ENCODE results near the gene NDE1.
A peak's percentile ranks its signal among the peaks of the same experiment; 100 is the strongest.
"Not testable (repeated sequence)": the region's sequence is repeated elsewhere in the genome, so short reads cannot be mapped to it uniquely, and the experiment has no call there.

Gene NDE1

DNA sequence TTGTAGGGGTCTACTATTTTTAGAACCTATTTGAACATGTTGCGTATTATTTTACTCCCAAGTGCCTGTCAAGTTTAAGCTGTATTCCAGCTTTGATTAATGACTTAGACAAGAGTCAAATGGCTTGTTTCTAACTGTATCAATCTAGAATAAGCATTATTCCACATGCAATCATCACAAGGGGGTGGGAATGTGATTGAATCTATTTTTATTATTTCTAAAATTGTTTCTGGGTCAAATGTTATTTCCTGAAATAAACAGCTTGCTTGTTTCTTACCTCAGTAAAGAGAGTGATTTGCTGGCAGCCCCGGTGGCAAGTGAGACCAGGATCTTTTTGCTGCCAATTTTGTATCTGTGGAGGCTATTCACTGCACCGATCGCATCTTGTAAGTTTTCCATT is 28.6 kb upstream of the NDE1 start:
- DNase-seq: no peak

DNA sequence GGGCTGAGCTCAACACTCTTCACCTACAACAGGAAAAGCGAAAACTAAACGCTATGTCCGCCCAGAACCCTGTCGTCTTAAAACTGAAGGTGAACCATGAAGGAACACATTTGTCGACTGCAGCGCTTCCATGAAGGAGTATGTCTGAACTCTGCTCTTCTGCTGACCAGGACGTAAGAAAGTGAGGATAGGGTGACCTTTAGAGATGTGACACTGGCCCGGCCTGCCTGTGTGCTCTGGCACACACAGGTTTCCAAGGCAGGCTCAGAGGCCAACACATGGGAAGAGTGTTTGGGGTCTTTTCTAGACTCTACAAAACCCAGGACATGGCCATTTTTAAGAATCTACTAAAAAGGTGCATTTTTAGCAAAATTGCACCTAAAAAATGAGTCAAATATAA is 28.2 kb upstream of the NDE1 start:
- no peak for DNase-seq

DNA sequence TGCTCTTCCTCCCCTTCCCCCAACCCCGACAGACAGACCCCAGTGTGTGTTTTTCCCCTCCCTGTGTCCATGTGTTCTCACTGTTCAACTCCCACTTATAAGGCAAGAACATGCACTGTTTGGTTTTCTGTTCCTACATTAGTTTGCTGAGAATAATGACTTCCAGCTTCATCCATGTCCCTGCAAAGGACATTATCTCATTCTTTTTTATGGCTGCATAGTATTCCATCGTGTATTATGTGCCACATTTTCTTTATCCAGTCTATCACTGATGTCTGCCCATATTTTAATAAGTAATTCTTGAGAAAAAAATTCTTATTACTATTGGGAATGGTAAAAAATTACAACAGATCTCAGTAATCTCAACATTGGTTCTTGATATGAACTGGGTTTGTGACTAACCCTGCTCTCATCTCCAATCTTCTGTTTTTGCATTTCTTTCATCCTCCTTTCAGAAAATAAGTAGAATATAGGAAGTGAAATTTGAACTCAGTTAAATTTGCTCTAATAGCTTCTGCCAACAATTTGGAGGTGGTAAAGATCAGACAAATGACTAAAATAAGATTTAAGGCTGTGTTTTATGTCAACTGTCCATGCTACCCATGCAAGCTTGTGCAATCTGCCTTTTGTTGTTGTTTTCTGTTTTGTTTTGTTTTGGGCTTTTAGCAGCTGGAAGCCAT is 18.2 kb upstream of the NDE1 start:
- DNase-seq: no peak

DNA sequence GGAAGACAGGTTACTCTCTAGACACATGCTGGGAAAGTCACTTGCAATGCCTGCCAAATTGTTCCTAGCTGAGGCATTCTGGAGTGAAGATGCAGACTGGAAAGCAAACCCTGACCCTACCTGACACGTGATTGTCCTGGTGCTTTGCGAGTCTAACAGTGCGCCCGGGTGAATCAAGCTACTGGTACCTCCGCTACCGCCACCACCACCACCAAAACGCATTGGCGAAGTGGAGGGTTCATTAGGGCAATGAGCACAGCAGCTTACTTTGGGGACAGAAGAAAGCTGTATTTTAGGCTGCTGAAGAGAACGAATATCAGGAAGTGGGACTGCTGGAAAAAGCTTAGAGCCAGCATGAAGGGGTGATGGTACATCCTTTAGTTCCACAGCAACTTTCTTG is 14.1 kb upstream of the NDE1 start:
- no peak for DNase-seq

DNA sequence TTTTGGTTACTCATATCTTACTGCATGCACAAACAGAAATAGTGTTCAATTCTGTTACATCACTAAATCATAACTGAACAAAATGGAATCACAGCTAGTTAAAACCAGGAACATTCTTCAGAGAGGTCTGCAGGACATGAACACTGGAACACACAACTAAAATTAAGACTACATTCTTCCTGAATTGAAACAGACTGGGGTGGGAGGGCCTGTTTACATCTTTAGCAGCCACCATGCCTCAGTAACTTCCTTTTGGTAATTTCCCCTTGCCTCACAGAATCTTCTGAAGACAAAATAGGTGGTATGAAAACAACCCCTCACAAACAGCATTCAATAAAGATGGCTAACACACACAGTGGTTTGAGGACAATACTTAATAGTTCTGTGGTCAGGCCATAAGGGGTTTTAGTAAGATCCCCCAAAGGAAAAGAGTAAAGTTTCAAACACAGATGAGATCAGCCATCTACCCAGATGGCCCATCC is 13.6 kb upstream of the NDE1 start:
- DNase-seq: no peak

DNA sequence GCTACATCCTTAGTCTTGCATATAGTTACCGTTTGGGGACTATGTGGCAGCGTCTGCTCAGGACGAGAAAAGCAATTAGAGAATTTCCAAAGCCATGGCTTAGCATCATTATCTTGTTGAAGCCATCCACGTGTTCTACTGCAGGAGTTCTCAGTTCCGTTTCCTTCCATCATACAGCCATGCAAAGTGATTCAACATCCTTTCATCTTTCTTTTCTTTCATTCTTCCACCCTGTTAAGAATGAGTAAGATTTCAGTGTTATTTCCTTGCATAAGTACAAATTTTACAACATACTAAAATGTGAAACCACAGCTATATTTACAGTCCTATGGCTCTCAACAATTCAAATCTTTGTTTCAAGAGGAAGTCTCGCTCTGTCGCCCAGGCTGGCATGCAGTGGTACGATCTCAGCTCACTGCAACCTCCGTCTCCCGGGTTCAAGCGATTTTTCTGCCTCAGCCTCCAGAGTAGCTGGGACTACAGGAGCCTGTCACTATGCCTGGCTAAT is 10.9 kb upstream of the NDE1 start:
- DNase-seq: peak; percentile 23

DNA sequence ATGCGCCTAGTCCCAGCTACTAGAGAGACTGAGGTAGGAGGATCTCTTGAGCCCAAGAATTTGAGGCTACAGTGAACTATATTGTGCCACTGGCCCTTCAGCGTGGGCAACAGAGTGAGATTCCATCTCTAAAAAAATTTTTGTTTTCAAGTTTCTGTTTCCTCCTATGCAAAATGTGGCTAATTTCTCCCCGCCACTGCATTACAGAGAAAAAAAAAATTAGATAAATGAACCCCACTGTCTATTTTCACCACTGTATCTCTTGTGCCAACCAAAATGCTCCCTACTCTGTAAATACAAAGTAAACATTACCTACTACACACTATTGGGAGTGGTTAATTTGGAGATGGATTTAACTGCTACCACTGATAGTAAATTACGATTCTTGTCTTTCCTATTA is 9.1 kb upstream of the NDE1 start:
- DNase-seq: no peak

DNA sequence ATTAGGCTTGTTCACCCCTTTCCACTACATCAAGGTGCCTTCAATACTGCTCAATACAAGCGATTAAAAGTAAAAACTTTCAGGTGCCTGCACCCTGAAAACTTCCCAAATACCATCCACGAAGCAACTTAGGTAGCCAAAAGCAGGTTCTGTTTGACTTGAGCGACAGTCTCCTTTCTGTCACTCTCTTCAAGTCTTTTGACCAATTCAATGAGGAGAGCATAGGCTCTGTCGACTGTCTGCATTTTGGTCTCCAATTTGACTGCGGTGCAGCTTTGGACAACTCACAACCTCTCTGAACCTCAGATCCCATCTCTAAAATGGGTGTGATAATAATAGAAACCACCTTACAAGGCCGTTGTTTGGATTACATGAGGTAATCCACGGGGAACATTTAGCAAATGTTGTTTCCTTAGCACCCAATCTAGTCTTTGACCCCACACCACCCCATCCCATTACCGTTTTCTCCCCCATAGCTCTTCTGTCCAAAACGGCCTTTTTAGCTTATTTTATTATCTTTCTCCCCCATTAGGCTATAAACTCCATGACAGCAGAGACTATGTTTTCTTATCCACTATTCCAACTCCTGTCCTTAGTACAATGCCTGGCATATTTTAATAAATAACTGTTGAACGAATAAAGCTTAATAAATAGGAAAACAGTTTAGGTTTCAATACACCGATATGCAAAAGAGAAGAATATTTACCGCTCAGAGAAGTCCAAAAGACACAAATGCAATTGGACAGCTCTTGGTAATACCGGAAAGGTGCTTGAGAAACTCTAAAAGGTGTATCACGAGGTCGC is 8.1 kb upstream of the NDE1 start:
- DNase-seq: no peak

DNA sequence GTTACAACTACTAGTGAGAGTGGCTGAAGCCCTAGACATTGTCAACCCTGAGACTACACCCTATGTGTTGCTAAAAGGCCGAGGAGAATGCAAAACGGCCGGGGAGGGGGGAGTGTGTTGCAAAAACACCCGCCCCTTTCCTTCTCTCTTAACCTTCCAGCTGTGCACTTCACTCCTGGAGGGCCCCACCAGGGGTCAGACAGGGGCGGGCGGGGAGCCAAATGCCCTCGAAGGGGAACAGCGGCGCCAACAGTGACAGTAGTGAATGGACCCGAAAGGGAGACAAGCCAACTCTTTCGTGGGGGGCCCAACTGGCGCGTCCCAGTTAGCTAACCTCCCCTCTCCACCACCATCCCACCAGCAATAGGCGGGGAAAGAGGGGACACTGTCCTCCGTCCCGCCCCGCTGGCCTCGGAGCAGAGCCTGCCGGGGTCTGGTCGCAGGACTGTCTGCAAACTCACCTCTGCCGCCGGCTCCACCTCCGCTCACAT is 7.4 kb upstream of the NDE1 start:
- peak; percentile 89 for DNase-seq

DNA sequence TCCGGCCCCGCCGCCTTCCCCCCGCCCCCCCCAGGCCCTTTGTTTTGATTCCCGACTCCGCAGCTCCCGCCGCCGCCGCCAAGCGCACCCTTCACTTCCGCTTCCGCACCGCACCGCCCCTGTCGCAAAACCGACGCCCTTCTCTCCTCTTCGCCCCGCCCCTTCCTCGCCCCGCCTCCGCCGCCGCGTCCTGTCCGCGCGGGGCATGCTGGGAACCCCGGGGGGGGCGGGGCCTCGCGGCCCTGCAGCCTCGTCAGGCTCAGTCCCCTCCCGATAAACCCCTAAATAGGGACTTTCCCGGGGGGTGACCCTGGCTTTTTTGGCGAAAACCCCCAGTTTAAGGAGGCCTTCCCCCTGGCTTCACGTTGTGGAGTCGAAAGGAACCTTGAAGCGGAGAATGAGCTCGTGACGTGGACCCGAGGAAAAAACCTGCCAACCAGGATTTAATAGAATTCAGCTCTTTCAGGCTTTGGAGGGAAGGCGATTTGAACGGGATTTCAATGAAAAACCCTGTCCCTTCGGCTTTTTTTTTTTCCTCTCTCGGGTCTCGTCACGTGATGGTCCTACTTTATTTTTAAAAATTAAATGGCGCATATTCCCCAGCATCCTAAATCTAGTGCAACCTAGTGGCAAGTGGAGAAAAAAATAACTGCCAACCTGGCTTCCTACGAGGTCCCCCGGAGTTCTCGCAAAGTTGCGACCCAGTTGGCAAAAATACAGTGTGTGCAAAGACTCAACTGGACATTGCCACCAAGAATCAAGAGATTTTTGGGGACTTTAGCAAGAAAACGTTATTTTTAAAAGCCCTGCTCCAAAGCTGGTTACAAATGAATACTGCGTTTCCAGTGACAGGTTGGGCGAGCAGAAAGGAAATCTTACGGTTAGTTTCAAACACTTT is 6.7 kb upstream of the NDE1 start, which contains the start of gene MARF1:
Gene MARF1 (minus strand): TSS at position 107 of the 898 bp plus-strand sequence. CDS start 3,921 bp downstream, outside the sequence.
- DNase-seq: peak; percentile 98

DNA sequence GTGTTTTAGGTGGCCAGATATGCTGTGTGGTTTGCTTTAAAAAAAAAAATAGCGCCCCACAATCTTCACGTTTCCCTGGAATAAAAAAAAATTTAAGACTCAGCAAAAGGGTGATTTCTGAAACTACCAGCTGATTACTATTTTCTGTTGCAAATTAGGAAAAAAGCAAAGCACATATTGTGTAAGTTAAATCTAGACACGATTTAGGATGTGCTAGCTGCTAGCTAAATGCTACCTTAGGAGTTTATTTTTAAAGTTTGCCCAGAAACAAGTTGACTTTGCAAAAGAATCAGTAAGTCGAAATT is 6.1 kb upstream of the NDE1 start:
- no peak for DNase-seq

DNA sequence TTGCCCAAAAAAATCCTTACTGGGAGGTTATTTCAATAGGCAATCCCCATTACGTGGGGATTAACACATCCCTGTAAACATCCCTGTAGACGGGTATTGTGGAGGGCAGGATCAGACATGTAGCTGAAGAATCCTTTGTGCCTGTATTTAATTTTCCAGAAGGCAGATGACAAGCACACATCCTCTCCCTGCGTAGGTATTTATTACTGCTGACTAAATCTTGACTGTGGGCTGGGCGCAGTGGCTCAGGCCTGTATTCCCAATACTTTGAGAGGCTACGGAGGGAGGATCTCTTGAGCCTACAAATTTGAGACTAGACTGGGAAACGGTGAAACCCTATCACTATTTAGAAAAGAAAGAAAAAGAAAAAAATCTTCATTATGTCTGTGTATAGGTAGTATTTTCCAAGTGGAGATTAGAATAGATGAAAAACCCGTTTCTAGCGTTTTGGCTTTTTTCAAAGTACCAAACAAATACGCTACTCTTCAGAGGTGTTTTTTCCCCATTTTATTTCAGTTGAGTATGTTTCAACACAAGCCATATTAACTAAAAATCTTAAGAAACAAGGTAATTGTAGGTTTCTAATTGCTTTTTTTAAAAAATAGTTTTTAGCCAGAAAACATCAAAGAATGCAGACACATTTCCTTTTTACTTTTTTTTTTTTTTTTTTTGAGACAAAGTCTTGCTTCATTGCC is 5.6 kb upstream of the NDE1 start:
- no peak for DNase-seq

DNA sequence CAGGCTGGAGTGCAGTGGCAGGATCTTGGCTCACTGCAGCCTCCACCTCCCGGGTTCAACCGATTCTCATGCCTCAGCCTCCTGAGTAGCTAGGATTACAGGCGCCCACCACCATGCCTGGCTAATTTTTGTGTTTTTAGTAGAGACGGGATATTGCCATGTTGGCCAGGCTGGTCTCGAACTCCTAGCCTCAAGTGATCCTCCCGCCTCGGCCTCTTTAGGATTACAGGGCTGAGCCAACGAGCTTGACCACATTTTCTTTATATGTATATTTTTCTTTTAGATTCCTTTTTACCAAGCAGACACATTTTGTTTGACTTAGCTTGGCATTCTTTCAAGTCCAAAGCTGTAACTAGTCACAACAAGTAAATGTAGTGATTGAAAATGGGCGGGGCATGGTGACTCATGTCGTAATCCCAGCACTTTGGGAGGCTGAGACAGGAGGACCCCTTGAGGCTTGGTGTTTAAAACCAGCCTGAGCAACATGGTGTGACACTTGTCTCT is 5.0 kb upstream of the NDE1 start:
- peak; percentile 60 for DNase-seq

DNA sequence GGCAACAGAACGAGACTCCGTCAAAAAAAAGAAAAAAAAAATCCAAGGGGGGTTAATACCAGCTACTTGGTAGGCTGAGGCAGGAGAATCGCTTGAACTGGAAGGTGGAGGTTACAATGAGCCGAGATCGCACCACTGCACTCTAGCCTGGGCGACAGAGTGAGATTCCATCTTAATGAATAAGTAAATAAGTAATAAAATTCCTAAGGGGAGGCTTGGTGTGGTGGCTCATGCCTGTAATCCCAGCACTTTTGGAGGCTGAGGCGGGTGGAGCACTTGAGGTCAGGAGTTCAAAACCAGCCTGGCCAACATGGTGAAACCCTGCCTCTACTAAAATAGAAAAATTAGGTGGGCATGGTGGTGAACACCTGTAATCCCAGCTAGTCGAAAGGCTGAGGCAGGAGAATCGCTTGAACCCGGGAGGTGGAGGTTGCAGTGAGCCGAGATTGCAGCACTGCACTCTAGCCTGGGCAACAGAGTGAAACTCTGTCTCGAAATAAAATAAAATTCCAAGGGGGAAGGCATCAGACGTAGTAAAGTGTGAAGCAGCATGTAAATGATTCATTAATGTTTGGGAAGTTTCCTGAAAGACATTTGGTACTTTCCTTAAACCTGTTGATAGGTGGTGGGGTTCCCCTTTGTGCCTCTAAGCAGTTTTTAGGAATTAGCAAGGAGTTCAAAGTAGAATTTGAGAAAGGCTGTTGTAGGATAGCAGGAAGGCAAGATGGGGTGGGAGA is 3.3 kb upstream of the NDE1 start:
- DNase-seq: not testable (repeated sequence)

DNA sequence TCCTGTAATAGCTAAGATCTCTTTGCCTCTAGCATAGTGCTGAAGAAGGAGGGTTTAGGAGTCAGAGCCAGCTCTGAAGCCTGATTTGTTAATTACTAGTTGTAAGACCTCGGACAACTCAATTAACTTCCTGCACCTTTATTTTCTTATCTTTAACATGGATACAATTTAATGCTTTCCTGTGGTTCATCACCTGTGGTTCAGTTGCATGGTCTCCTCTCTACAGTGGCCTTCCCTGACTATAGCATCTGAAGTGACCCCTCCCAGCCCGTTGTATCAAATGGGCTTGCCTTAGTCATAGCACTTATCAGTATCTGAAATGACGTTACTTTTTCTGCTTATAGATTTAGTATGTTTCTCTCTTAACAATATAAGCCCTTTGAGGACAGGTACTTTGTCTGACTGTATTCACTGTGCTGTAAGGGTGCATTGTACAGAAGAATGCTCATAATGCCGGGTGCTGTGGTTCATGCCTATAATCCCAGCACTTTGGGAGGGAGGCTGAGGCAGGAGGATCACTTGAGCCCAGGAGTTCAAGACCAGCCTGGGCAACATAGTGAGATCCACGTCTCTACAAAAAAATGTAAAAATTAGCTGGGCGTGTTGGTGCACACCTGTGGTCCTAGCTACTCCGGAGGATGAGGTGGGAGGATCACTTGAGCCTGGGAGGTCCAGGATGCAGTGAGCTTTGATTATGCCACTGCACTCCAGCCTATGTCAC is 2.6 kb upstream of the NDE1 start:
- DNase-seq: no peak

DNA sequence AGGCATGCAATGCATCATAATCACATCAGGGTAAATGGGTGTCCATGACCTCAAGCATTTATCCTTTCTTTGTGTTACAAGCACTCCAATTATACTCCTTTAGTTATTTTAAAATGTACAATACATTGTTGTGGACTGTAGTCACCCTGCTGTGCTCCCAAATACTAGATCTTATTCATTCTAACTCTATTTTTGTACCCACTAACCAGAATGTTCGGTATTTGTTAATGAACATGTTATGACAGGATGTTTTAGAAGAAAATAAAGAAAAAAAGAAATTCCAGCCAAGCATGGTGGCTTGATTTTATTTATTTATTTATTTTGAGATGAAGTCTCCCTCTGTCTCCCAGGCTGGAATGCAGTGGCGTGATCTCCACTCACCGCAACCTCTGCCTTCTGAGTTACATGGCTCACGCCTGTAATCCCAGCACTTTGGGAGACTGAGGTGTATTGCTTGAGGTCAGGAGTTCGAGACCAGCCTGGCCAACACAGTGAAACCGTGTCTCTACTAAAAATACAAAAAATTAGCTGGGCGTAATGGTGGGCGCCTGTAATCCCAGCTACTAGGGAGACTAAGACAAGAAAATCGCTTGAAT is 1.8 kb upstream of the NDE1 start:
- no peak for DNase-seq

DNA sequence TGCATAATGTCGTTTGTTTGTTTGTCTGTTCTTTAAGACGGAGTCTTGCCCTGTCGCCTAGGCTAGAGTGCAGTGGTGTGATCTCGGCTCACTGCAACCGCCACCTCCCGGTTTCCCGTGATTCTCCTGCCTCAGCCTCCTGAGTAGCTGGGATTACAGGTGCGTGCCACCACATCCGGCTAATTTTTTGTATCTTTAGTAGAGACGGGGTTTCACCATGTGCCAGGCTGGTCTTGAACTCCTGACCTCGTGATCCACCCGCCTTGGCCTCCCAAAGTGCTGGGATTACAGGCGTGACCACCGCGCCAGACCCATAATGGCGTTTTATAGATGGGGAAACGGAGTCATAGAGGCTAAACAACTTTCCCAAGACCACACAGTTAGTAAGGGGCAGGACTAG is 734 bp upstream of the NDE1 start:
- not testable (repeated sequence) for DNase-seq

DNA sequence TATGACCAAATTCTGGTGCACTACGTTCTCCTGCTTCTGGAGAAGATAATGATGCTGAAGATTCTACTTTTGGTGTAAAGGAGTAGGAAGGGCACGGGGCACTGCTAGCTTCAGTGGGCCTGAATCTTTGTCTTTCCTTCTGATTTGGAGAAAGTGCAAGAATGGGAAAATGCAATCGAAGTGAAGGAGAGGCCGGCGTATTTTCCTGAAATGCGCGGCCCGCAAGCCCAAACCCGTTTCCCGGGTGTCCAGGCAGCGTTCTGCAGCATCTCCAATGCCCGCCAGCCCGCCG is 372 bp upstream of the NDE1 start:
- no peak for DNase-seq

DNA sequence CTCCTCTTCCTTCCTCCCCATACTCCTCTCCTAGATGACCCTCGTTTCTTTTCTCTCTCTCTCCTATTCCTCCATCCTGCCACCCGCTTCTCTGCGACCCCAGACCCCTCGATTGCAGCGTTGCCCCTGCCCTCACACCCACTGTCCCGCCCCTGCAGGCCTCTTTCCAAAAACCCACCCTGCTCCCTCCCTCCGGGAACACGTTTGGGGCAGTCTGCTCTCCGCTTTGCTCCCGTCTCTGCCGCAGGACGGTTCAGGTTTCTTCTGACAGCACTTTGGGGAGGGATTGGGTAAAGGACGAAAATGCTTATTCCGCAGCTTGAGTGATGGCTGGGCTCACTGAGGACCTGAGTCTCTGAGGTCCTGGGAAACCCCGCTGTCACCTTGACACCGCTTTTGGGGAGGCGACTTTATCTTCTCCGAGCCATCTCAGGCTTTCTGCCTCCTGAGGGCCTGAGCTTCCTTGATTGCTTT is 690 bp downstream of the NDE1 start:
- DNase-seq: peak; percentile 35

DNA sequence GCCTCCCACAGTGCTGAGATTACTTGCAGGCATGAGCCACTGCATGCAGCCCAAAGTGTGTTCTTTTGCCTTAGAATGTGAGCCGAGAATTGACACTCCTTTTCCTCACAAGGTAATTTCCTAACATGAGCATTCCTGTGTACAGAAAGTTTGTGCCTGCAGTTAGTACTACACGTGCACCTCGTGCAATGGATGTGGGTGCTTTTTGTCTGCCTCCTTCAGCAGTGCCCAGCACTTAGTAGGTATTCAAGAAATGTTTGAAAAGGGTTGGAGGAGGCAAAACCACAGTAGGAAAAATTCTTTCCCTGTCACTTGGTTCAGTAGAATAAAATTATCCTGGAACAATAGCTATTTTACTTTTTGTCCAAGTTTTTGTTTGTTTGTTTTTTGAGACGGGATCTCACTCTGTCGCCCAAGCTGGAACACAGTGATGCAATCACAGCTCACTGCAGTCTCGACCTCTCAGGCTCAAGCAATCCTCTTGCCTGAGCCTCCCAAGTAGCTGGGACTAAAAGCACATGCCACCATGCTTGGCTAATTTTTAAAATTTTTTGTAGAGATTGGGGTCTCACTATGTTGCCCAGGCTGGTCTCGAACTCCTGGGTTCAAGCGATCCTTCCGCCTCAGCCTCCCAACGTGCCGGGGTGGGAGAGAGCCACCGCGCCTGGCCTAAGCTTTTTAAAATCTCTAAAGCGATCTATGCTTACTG is 2.4 kb downstream of the NDE1 start:
- no peak for DNase-seq

Measured in stimulated activated CD4-positive, alpha-beta T cell treated with anti-CD3 and anti-CD28 coated beads, Interleukin-1b, Interleukin-23, amount 100 ng/mL, for 48 hours (primary cell).